Measurements from ENCODE around the gene MPPED1. TPM values are rescaled to one million over a fixed set of nuclear protein-coding genes. Genes with fewer than 3 reads are reported as not detected.

MPPED1 gene
- polyA plus RNA-seq, 1 experiment, result not detected

GRCh38 chr22:43387815-43388214 is 24.0 kb upstream of the MPPED1 start:
- POLR2A ChIA-PET, result no interaction called here
- no peaks in the 10 kb centered on the region for H3K9me3 ChIP-seq (ENCODE audit: control insufficient read depth, insufficient read depth, low read length)

GRCh38 chr22:43388420-43388851 is 23.4 kb upstream of the MPPED1 start:
- CTCF ChIA-PET, result interaction anchor here (0.6 to 1.9 kb wide), 17 partner anchors 9 to 496 kb away, joined by 3 to 9 read pairs (median 3); no protein-coding TSS in a partner anchor

More at GRCh38 chr22:43387815-43388214, 24.0 kb upstream of the MPPED1 start:
- no peak overlapping the region for H3K27ac ChIP-seq (ENCODE audit: low read depth, low read length)
- DNase-seq (ENCODE audit: low read depth, low spot score), result no peak
- CTCF ChIA-PET, result interaction anchor here (0.6 to 1.9 kb wide), 21 partner anchors 9 to 805 kb away, joined by 3 to 9 read pairs (median 3); no protein-coding TSS in a partner anchor
- no peak overlapping the region for H3K4me3 ChIP-seq (ENCODE audit: low read depth, low read length)
- no peak for TF ChIP-seq CTCF (IDR thresholded peaks at IDR 0.05; ENCODE audit: low read depth, low read length)
- peaks cover 7% of the 10 kb centered on the region for H3K27me3 ChIP-seq (ENCODE audit: control insufficient read depth, insufficient read depth, low read length)

GRCh38 chr22:43389227-43389836 is 22.5 kb upstream of the MPPED1 start:
- CTCF ChIA-PET, result interaction anchor here (1.9 kb wide), 1 partner anchor 160 kb away, joined by 8 read pairs; no protein-coding TSS in a partner anchor
- no peak for DNase-seq (ENCODE audit: low read depth, low spot score)
- TF ChIP-seq CTCF (IDR thresholded peaks at IDR 0.05; ENCODE audit: low read depth, low read length), result no peak
- POLR2A ChIA-PET, result no interaction called here
- Histone ChIP-seq H3K4me3 (ENCODE audit: low read depth, low read length) (no peak overlapping the region), H3K27me3 (ENCODE audit: control insufficient read depth, insufficient read depth, low read length) (peaks cover 7% of the 10 kb centered on the region), H3K27ac (ENCODE audit: low read depth, low read length) (no peak overlapping the region), H3K9me3 (ENCODE audit: control insufficient read depth, insufficient read depth, low read length) (no peaks in the 10 kb centered on the region)

More at GRCh38 chr22:43388420-43388851, 23.4 kb upstream of the MPPED1 start:
- TF ChIP-seq CTCF (IDR thresholded peaks at IDR 0.05; ENCODE audit: low read depth, low read length), result peak; percentile 94
- Histone ChIP-seq H3K27ac (ENCODE audit: low read depth, low read length) (no peak overlapping the region), H3K27me3 (ENCODE audit: control insufficient read depth, insufficient read depth, low read length) (peaks cover 7% of the 10 kb centered on the region), H3K9me3 (ENCODE audit: control insufficient read depth, insufficient read depth, low read length) (no peaks in the 10 kb centered on the region), H3K4me3 (ENCODE audit: low read depth, low read length) (no peak overlapping the region)
- POLR2A ChIA-PET, result no interaction called here
- DNase-seq (ENCODE audit: low read depth, low spot score), result no peak

- ChIA-PET CTCF (interaction anchor here (0.6 kb wide), 1 partner anchor 164 kb away, joined by 3 read pairs; no protein-coding TSS in a partner anchor), POLR2A (no interaction called here)
- H3K27ac ChIP-seq (ENCODE audit: low read depth, low read length), result no peak overlapping the region
- TF ChIP-seq CTCF (IDR thresholded peaks at IDR 0.05; ENCODE audit: low read depth, low read length), result no peak
- no peak for DNase-seq (ENCODE audit: low read depth, low spot score)
- no peak overlapping the region for H3K4me3 ChIP-seq (ENCODE audit: low read depth, low read length)
- no peaks in the 10 kb centered on the region for H3K9me3 ChIP-seq (ENCODE audit: control insufficient read depth, insufficient read depth, low read length)
- H3K27me3 ChIP-seq (ENCODE audit: control insufficient read depth, insufficient read depth, low read length), result peaks cover 7% of the 10 kb centered on the region
Measured at GRCh38 chr22:43390166-43390565, 21.6 kb upstream of the MPPED1 start.

GRCh38 chr22:43390872-43391271 is 20.9 kb upstream of the MPPED1 start:
- ChIA-PET CTCF (interaction anchor here (0.6 kb wide), 1 partner anchor 164 kb away, joined by 3 read pairs; no protein-coding TSS in a partner anchor), POLR2A (no interaction called here)
- no peak for TF ChIP-seq CTCF (IDR thresholded peaks at IDR 0.05; ENCODE audit: low read depth, low read length)
- Histone ChIP-seq H3K27ac (ENCODE audit: low read depth, low read length) (no peak overlapping the region), H3K27me3 (ENCODE audit: control insufficient read depth, insufficient read depth, low read length) (peaks cover 7% of the 10 kb centered on the region), H3K4me3 (ENCODE audit: low read depth, low read length) (no peak overlapping the region), H3K9me3 (ENCODE audit: control insufficient read depth, insufficient read depth, low read length) (no peaks in the 10 kb centered on the region)
- DNase-seq (ENCODE audit: low read depth, low spot score), result no peak

All from AG04450 (cell line).